H9 (cell line): ENCODE measurements around the gene CD86. TPM values are rescaled to one million over a fixed set of nuclear protein-coding genes. Genes with fewer than 3 reads are reported as not detected.

ENCODE experiments used
- DNase-seq: peaks from one replicate; pipeline ENCODE4 v3.0.0-alpha.2; 2017
- H2AFZ ChIP-seq: one replicate; pipeline ENCODE4 v1.6.1; 2013; ENCODE audit warnings: mild to moderate bottlenecking, low read length, control low read depth, moderate library complexity
- H2AK5ac ChIP-seq: 2 replicates; pipeline ENCODE4 v1.6.1; 2013; ENCODE audit warnings: low read length, control low read depth, mixed read lengths; ENCODE audit not compliant: insufficient read length
- H2BK120ac ChIP-seq: one replicate; pipeline ENCODE4 v1.6.1; 2013; ENCODE audit warnings: low read depth, mild to moderate bottlenecking, low read length, control low read depth, inconsistent platforms; ENCODE audit not compliant: poor library complexity, severe bottlenecking
- H2BK12ac ChIP-seq: 2 replicates; pipeline ENCODE4 v1.6.1; 2013; ENCODE audit warnings: low read length, control low read depth, mixed read lengths, low read depth; ENCODE audit not compliant: insufficient read length
- H2BK15ac ChIP-seq: 2 replicates; pipeline ENCODE4 v1.6.1; 2013; ENCODE audit warnings: low read depth, low read length, control low read depth
- H2BK20ac ChIP-seq: one replicate; pipeline ENCODE4 v1.6.1; 2013; ENCODE audit warnings: low read depth, mild to moderate bottlenecking, low read length, control low read depth, inconsistent platforms; ENCODE audit not compliant: poor library complexity, severe bottlenecking
- H2BK5ac ChIP-seq: 2 replicates; pipeline ENCODE4 v1.6.1; 2013; ENCODE audit warnings: low read length, control low read depth, mixed read lengths; ENCODE audit not compliant: insufficient read length
- H3K14ac ChIP-seq: 2 replicates; pipeline ENCODE4 v1.6.1; 2013; ENCODE audit warnings: low read length, control low read depth; ENCODE audit not compliant: insufficient read depth
- H3K18ac ChIP-seq: 2 replicates; pipeline ENCODE4 v1.6.1; 2013; ENCODE audit warnings: low read depth, mild to moderate bottlenecking, mixed read lengths, low read length, control low read depth; ENCODE audit not compliant: insufficient read length
- H3K23ac ChIP-seq: 2 replicates; pipeline ENCODE4 v1.6.1; 2013; ENCODE audit warnings: low read length, control low read depth, mixed read lengths, low read depth; ENCODE audit not compliant: insufficient read length
- H3K23me2 ChIP-seq: 2 replicates; pipeline ENCODE4 v1.6.1; 2013; ENCODE audit warnings: low read depth, mild to moderate bottlenecking, mixed read lengths, low read length, control low read depth; ENCODE audit not compliant: insufficient read length, poor library complexity, severe bottlenecking
- H3K27ac ChIP-seq: 2 replicates; pipeline ENCODE4 v1.5.1; 2013; ENCODE audit warnings: low read length, control low read depth, mixed read lengths, low read depth; ENCODE audit not compliant: insufficient read length
- H3K27me3 ChIP-seq: 2 replicates; pipeline ENCODE4 v1.6.1; 2013; ENCODE audit warnings: low read length, control low read depth, inconsistent platforms; ENCODE audit not compliant: insufficient read depth
- H3K4ac ChIP-seq: 2 replicates; pipeline ENCODE4 v1.6.1; 2013; ENCODE audit warnings: low read depth, mild to moderate bottlenecking, control low read depth, inconsistent platforms, low read length, moderate library complexity
- H3K4me1 ChIP-seq: 2 replicates; pipeline ENCODE4 v1.6.1; 2013; ENCODE audit warnings: low read length, control low read depth, inconsistent platforms; ENCODE audit not compliant: insufficient read depth
- H3K4me2 ChIP-seq: 2 replicates; pipeline ENCODE4 v1.6.1; 2013; ENCODE audit warnings: low read length, control low read depth, mixed read lengths; ENCODE audit not compliant: insufficient read length, insufficient read depth
- H3K56ac ChIP-seq: 2 replicates; pipeline ENCODE4 v1.6.1; 2013; ENCODE audit warnings: low read depth, mild to moderate bottlenecking, mixed read lengths, low read length, control low read depth; ENCODE audit not compliant: insufficient read length
- H3K79me1 ChIP-seq: 2 replicates; pipeline ENCODE4 v1.6.1; 2013; ENCODE audit warnings: low read depth, mild to moderate bottlenecking, moderate library complexity, low read length, control low read depth, inconsistent platforms; ENCODE audit not compliant: insufficient read depth, poor library complexity, severe bottlenecking
- H3K79me2 ChIP-seq: 2 replicates; pipeline ENCODE4 v1.6.1; 2013; ENCODE audit warnings: low read length, control low read depth, inconsistent platforms; ENCODE audit not compliant: insufficient read depth
- H3K9ac ChIP-seq: 2 replicates; pipeline ENCODE4 v1.6.1; 2013; ENCODE audit warnings: low read length, control low read depth, mixed read lengths; ENCODE audit not compliant: insufficient read length; ENCODE audit errors: extremely low read depth
- H3K9me3 ChIP-seq: one replicate; pipeline ENCODE4 v1.6.1; 2013; ENCODE audit warnings: low read depth, low read length, inconsistent platforms; ENCODE audit not compliant: control insufficient read depth
- H3T11ph ChIP-seq: one replicate; pipeline ENCODE4 v1.6.1; 2013; ENCODE audit warnings: mild to moderate bottlenecking, low read length, control low read depth, inconsistent platforms
- H4K20me1 ChIP-seq: one replicate; pipeline ENCODE4 v1.6.1; 2013; ENCODE audit not compliant: control insufficient read depth, insufficient read length, insufficient read depth
- H4K5ac ChIP-seq: 2 replicates; pipeline ENCODE4 v1.6.1; 2013; ENCODE audit warnings: low read depth, mild to moderate bottlenecking, mixed read lengths, low read length, control low read depth; ENCODE audit not compliant: insufficient read length
- H4K8ac ChIP-seq: replicated peaks from 2 replicates; pipeline ENCODE4 v1.6.1; 2013; ENCODE audit warnings: low read length, control low read depth, mixed read lengths, low read depth; ENCODE audit not compliant: insufficient read length
- H4K91ac ChIP-seq: 2 replicates; pipeline ENCODE4 v1.6.1; 2013; ENCODE audit warnings: low read depth, mild to moderate bottlenecking, moderate library complexity, mixed read lengths, low read length, control low read depth; ENCODE audit not compliant: insufficient read length
- H3K27ac Mint-ChIP-seq, 3 experiments: 2 replicates in 2 of 3; 3 replicates in 1 of 3; pipeline ENCODE4 v1.8.0; 2020 to 2021; ENCODE audit warnings: mixed read lengths in 3 of 3, mild to moderate bottlenecking in 1 of 3, moderate library complexity in 1 of 3
- H3K27me3 Mint-ChIP-seq: 2 replicates; pipeline ENCODE4 v1.8.0; 2021; ENCODE audit warnings: low read depth, mild to moderate bottlenecking, moderate library complexity, mixed read lengths
- H3K36me3 Mint-ChIP-seq, 3 experiments: 2 replicates in 2 of 3; 3 replicates in 1 of 3; pipeline ENCODE4 v1.8.0; 2020 to 2021; ENCODE audit warnings: low read depth in 3 of 3, mixed read lengths in 3 of 3; ENCODE audit not compliant: insufficient read depth in 1 of 3
- H3K4me1 Mint-ChIP-seq, 2 experiments: 2 replicates each; pipeline ENCODE4 v1.8.0; 2020; ENCODE audit warnings: mixed read lengths in 2 of 2
- H3K4me3 Mint-ChIP-seq, 2 experiments: 2 replicates in 1 of 2; 3 replicates in 1 of 2; pipeline ENCODE4 v1.8.0; 2020 to 2021; ENCODE audit warnings: mild to moderate bottlenecking in 2 of 2, mixed read lengths in 2 of 2, moderate library complexity in 1 of 2
- H3K9me3 Mint-ChIP-seq, 2 experiments: 2 replicates in 1 of 2; 3 replicates in 1 of 2; pipeline ENCODE4 v1.8.0; 2020; ENCODE audit warnings: mild to moderate bottlenecking in 2 of 2, mixed read lengths in 2 of 2, moderate library complexity in 1 of 2
- WGBS: extraction: QIAGEN DNeasy Blood & Tissue Kit; methylation state at CpG from one replicate; pipeline ENCODE4 v1.1.7; 2013; ENCODE audit warnings: missing lambda C conversion rate, low lambda C conversion rate, mixed read lengths; ENCODE audit not compliant: insufficient read length; ENCODE audit errors: extremely low coverage; 5-methylcytosine and 5-hydroxymethylcytosine counted together
- total RNA-seq: library from RNA; stranded (reverse); gene quantifications from 2 replicates; pipeline ENCODE4 v1.2.1, GENCODE V29; 2021
- TF ChIP-seq, protein P1 (sequence below): fragments of 200-600 bp; sonication (generic); conservative IDR thresholded peaks from 3 replicates; pipeline ENCODE4 v1.8.0; 2021; ENCODE audit warnings: antibody characterized with exemption, mild to moderate bottlenecking

Gene CD86
- total RNA-seq, 1 experiment from 2014 or later: not detected

DNA sequence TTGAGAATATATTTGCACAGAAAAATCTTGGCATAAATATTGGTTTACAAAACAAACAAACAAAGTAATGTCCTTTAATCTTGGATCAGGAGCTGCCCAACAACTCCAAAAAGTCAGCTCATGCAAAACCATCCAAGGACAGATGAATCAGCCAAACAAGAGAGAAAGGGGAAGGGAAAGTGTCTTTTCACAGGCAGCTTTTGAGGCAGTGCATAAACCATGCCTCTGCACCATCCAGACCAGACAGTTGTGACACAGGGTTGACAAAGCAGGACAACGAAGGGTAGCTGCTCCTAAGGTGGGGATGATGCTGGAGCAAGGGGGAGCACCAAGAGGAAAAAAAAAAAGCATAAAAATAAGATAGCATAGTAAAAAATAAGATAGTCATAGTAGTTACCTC lies 8.7 kb downstream of the CD86 start:
- peaks cover 5 to 7% of the 10 kb centered on the region in 2 experiments; a peak in 3 of 4 replicates for H3K4me1 Mint-ChIP-seq
- Histone ChIP-seq H3K4me1 (no peaks in the 10 kb centered on the region), H2BK12ac (no peak overlapping the region), H2AK5ac (no peak overlapping the region), H3K4ac (no peak overlapping the region), H3K23ac (no peak overlapping the region), H3K9me3 (no peaks in the 10 kb centered on the region), H4K91ac (no peak overlapping the region), H3T11ph (no peak overlapping the region), H3K4me2 (no peak overlapping the region), H3K79me1 (no peaks in the 10 kb centered on the region), H4K8ac (no peak overlapping the region), H4K5ac (no peak overlapping the region), H4K20me1 (no peaks in the 10 kb centered on the region), H3K23me2 (no peaks in the 10 kb centered on the region), H3K56ac (no peak overlapping the region), H2AFZ (no peak overlapping the region), H3K27ac (no peak overlapping the region), H2BK5ac (no peak overlapping the region), H2BK120ac (no peak overlapping the region), H3K9ac (no peak overlapping the region), H2BK20ac (no peak overlapping the region), H3K18ac (no peak overlapping the region), H2BK15ac (no peak overlapping the region), H3K79me2 (no peaks in the 10 kb centered on the region), H3K14ac (no peak overlapping the region), H3K27me3 (no peaks in the 10 kb centered on the region)
- no peak overlapping the region for H3K4me3 Mint-ChIP-seq
- WGBS: no CpG with 5 or more reads among the region's 1 CpG
- no peak for DNase-seq
- H3K36me3 Mint-ChIP-seq: no peaks in the 10 kb centered on the region
- H3K27me3 Mint-ChIP-seq: peaks cover 2% of the 10 kb centered on the region; the same call in 1 of the 2 replicates
- H3K27ac Mint-ChIP-seq: no peak overlapping the region
- no peaks in the 10 kb centered on the region for H3K9me3 Mint-ChIP-seq
- TF ChIP-seq, protein P1, sequence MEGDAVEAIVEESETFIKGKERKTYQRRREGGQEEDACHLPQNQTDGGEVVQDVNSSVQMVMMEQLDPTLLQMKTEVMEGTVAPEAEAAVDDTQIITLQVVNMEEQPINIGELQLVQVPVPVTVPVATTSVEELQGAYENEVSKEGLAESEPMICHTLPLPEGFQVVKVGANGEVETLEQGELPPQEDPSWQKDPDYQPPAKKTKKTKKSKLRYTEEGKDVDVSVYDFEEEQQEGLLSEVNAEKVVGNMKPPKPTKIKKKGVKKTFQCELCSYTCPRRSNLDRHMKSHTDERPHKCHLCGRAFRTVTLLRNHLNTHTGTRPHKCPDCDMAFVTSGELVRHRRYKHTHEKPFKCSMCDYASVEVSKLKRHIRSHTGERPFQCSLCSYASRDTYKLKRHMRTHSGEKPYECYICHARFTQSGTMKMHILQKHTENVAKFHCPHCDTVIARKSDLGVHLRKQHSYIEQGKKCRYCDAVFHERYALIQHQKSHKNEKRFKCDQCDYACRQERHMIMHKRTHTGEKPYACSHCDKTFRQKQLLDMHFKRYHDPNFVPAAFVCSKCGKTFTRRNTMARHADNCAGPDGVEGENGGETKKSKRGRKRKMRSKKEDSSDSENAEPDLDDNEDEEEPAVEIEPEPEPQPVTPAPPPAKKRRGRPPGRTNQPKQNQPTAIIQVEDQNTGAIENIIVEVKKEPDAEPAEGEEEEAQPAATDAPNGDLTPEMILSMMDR: no peak
